ENCODE data around the gene RNASE12.

GRCh38 chr14:20618271-20618749 lies 27.1 kb upstream of the RNASE12 start:
- TF ChIP-seq PAX5 (IDR thresholded peaks at IDR 0.05; ENCODE audit: insufficient read depth, low read length, severe bottlenecking), result no peak
- TF ChIP-seq POLR2AphosphoS5 (IDR thresholded peaks at IDR 0.05; ENCODE audit: low read depth, low read length), result no peak
- TF ChIP-seq TAF1 (IDR thresholded peaks at IDR 0.05; ENCODE audit: low read depth, low read length), result no peak
